SK-N-SH treated with all-trans-retinoic acid at 6 μM for 48 hours (cell line): ENCODE results near the gene CCP110.

Experiments used
- ATAC-seq: fragments of 200-7000 bp; cut with Tn5 transposase; 3 replicates; pipeline ENCODE4 v1.9.1; 2020; ENCODE audit warnings: mild to moderate bottlenecking, moderate library complexity
- CSDC2 ChIP-seq: fragments of 250-450 bp; sonication (Bioruptor Pico); IDR thresholded peaks from 2 replicates; pipeline ENCODE4 v1.5.0; 2020; ENCODE audit warnings: mild to moderate bottlenecking, moderate library complexity
- ESRRG ChIP-seq: fragments of 250-450 bp; sonication (Bioruptor Pico); IDR thresholded peaks from 2 replicates; pipeline ENCODE4 v1.6.1; 2021; ENCODE audit warnings: mild to moderate bottlenecking
- ISL1 ChIP-seq: fragments of 250-450 bp; sonication (Bioruptor Pico); IDR thresholded peaks from 2 replicates; pipeline ENCODE4 v2.1.2; 2022; ENCODE audit warnings: mild to moderate bottlenecking, moderate library complexity
- OSR1 ChIP-seq: fragments of 250-450 bp; sonication (Bioruptor Pico); IDR thresholded peaks from 2 replicates; pipeline ENCODE4 v1.8.0; 2022; ENCODE audit warnings: moderate library complexity, mild to moderate bottlenecking, inconsistent platforms
- PPARA ChIP-seq: fragments of 250-450 bp; sonication (Bioruptor Pico); IDR thresholded peaks from 2 replicates; pipeline ENCODE4 v1.5.0; 2020; ENCODE audit warnings: mild to moderate bottlenecking, borderline replicate concordance
- RARB ChIP-seq: fragments of 250-450 bp; sonication (Bioruptor Pico); IDR thresholded peaks from 2 replicates; pipeline ENCODE4 v1.8.0; 2021; ENCODE audit warnings: mild to moderate bottlenecking, moderate library complexity
- TCF4 ChIP-seq: fragments of 250-450 bp; sonication (Bioruptor Pico); IDR thresholded peaks from 2 replicates; pipeline ENCODE4 v1.8.0; 2021; ENCODE audit warnings: mild to moderate bottlenecking, moderate library complexity, borderline replicate concordance
- TOX ChIP-seq: fragments of 250-450 bp; sonication (Bioruptor Pico); IDR thresholded peaks from 2 replicates; pipeline ENCODE4 v1.8.0; 2021; ENCODE audit warnings: mild to moderate bottlenecking, moderate library complexity, borderline replicate concordance
- ZC3H10 ChIP-seq: fragments of 250-450 bp; sonication (Bioruptor Pico); IDR thresholded peaks from 2 replicates; pipeline ENCODE4 v1.5.1; 2021; ENCODE audit warnings: mild to moderate bottlenecking, moderate library complexity
- ZFP3 ChIP-seq: fragments of 250-450 bp; sonication (Bioruptor Pico); IDR thresholded peaks from 2 replicates; pipeline ENCODE4 v1.5.0; 2020; ENCODE audit warnings: mild to moderate bottlenecking, moderate library complexity
- ZFP30 ChIP-seq: fragments of 450-650 bp; formaldehyde crosslinking; IDR thresholded peaks from 2 replicates; pipeline ENCODE4 v1.5.0; 2022; ENCODE audit warnings: mild to moderate bottlenecking, moderate library complexity
- ZNF565 ChIP-seq: fragments of 450-650 bp; formaldehyde crosslinking; conservative IDR thresholded peaks from 2 replicates; pipeline ENCODE4 v1.5.0; 2020; ENCODE audit warnings: low read depth, mild to moderate bottlenecking, moderate library complexity
- ZNF8 ChIP-seq: fragments of 450-650 bp; formaldehyde crosslinking; IDR thresholded peaks from 2 replicates; pipeline ENCODE4 v1.5.0; 2020; ENCODE audit warnings: mild to moderate bottlenecking, moderate library complexity
- TF ChIP-seq, protein P1 (sequence below): fragments of 250-450 bp; sonication (Bioruptor Pico); IDR thresholded peaks from 2 replicates; pipeline ENCODE4 v1.5.1; 2020; ENCODE audit warnings: low read depth, mild to moderate bottlenecking, moderate library complexity
- TF ChIP-seq, protein P2 (sequence below): fragments of 250-450 bp; sonication (Bioruptor Pico); IDR thresholded peaks from 2 replicates; pipeline ENCODE4 v1.5.0; 2020; ENCODE audit warnings: mild to moderate bottlenecking, moderate library complexity
- TF ChIP-seq, protein P3 (sequence below): fragments of 250-450 bp; sonication (Bioruptor Pico); IDR thresholded peaks from 2 replicates; pipeline ENCODE4 v1.8.0; 2020; ENCODE audit warnings: mild to moderate bottlenecking, moderate library complexity, borderline replicate concordance

CCP110 gene, protein sequence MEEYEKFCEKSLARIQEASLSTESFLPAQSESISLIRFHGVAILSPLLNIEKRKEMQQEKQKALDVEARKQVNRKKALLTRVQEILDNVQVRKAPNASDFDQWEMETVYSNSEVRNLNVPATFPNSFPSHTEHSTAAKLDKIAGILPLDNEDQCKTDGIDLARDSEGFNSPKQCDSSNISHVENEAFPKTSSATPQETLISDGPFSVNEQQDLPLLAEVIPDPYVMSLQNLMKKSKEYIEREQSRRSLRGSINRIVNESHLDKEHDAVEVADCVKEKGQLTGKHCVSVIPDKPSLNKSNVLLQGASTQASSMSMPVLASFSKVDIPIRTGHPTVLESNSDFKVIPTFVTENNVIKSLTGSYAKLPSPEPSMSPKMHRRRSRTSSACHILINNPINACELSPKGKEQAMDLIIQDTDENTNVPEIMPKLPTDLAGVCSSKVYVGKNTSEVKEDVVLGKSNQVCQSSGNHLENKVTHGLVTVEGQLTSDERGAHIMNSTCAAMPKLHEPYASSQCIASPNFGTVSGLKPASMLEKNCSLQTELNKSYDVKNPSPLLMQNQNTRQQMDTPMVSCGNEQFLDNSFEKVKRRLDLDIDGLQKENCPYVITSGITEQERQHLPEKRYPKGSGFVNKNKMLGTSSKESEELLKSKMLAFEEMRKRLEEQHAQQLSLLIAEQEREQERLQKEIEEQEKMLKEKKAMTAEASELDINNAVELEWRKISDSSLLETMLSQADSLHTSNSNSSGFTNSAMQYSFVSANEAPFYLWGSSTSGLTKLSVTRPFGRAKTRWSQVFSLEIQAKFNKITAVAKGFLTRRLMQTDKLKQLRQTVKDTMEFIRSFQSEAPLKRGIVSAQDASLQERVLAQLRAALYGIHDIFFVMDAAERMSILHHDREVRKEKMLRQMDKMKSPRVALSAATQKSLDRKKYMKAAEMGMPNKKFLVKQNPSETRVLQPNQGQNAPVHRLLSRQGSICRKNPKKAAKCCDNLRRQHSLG

DNA sequence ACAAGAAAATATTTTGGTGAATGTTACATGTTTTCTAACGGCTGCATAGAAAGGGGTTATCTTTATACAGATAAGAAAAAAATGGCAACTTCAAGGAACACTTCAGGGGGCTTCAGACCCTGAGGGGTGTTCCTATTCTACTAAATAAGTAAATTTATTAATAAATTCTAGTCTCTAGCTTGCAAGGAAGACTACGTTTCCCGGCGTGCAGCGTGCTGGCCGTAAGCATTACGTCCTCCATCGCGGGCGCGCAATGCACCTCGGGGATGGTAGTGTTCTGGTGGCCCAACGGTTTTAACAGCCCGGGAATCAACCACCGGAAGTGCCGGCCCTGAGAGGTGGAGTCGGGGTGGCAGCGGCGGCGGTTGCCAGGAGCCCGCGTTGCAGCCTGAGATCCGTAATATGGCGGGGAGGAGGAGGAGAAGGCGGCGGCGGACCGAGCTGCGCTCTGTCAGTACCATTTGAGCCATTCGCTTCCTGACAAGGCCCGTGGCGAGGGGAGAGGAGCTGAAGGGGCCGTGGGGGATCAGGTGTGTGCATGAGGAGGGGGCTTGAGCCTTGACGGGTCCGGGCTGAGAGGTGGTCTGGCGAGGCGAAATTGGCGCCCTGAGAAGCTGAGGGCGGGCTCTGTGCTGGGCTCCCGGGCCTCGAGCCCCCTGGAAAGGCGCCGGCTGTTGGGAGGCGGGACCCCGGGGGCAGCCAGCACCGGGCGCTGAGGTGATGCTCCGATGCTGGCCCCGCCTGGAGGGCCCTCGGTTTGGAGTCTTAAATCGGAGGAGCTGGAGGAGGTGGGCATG, at the start of gene CCP110:
CCP110 (plus strand) TSS at position 384 of the 797 bp plus-strand sequence. CDS start 3,940 bp downstream, outside the sequence.
- ATAC-seq, result peak; percentile 85
- TF ChIP-seq ZC3H10, result no peak
- no peak for TF ChIP-seq ZFP30 (CRISPR knock-in tag)
- TF ChIP-seq, protein P1, sequence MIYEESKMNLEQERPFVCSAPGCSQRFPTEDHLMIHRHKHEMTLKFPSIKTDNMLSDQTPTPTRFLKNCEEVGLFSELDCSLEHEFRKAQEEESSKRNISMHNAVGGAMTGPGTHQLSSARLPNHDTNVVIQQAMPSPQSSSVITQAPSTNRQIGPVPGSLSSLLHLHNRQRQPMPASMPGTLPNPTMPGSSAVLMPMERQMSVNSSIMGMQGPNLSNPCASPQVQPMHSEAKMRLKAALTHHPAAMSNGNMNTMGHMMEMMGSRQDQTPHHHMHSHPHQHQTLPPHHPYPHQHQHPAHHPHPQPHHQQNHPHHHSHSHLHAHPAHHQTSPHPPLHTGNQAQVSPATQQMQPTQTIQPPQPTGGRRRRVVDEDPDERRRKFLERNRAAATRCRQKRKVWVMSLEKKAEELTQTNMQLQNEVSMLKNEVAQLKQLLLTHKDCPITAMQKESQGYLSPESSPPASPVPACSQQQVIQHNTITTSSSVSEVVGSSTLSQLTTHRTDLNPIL (CRISPR knock-in tag), result no peak
- no peak for TF ChIP-seq ZNF8
- TF ChIP-seq, protein P2, sequence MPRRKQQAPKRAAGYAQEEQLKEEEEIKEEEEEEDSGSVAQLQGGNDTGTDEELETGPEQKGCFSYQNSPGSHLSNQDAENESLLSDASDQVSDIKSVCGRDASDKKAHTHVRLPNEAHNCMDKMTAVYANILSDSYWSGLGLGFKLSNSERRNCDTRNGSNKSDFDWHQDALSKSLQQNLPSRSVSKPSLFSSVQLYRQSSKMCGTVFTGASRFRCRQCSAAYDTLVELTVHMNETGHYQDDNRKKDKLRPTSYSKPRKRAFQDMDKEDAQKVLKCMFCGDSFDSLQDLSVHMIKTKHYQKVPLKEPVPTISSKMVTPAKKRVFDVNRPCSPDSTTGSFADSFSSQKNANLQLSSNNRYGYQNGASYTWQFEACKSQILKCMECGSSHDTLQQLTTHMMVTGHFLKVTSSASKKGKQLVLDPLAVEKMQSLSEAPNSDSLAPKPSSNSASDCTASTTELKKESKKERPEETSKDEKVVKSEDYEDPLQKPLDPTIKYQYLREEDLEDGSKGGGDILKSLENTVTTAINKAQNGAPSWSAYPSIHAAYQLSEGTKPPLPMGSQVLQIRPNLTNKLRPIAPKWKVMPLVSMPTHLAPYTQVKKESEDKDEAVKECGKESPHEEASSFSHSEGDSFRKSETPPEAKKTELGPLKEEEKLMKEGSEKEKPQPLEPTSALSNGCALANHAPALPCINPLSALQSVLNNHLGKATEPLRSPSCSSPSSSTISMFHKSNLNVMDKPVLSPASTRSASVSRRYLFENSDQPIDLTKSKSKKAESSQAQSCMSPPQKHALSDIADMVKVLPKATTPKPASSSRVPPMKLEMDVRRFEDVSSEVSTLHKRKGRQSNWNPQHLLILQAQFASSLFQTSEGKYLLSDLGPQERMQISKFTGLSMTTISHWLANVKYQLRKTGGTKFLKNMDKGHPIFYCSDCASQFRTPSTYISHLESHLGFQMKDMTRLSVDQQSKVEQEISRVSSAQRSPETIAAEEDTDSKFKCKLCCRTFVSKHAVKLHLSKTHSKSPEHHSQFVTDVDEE (CRISPR knock-in tag), result no peak
- TF ChIP-seq RARB (CRISPR knock-in tag), result no peak
- no peak for TF ChIP-seq CSDC2 (CRISPR knock-in tag)
- TF ChIP-seq, protein P3, sequence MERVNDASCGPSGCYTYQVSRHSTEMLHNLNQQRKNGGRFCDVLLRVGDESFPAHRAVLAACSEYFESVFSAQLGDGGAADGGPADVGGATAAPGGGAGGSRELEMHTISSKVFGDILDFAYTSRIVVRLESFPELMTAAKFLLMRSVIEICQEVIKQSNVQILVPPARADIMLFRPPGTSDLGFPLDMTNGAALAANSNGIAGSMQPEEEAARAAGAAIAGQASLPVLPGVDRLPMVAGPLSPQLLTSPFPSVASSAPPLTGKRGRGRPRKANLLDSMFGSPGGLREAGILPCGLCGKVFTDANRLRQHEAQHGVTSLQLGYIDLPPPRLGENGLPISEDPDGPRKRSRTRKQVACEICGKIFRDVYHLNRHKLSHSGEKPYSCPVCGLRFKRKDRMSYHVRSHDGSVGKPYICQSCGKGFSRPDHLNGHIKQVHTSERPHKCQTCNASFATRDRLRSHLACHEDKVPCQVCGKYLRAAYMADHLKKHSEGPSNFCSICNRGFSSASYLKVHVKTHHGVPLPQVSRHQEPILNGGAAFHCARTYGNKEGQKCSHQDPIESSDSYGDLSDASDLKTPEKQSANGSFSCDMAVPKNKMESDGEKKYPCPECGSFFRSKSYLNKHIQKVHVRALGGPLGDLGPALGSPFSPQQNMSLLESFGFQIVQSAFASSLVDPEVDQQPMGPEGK (CRISPR knock-in tag), result no peak
- no peak for TF ChIP-seq TOX (CRISPR knock-in tag)
- no peak for TF ChIP-seq ESRRG

DNA sequence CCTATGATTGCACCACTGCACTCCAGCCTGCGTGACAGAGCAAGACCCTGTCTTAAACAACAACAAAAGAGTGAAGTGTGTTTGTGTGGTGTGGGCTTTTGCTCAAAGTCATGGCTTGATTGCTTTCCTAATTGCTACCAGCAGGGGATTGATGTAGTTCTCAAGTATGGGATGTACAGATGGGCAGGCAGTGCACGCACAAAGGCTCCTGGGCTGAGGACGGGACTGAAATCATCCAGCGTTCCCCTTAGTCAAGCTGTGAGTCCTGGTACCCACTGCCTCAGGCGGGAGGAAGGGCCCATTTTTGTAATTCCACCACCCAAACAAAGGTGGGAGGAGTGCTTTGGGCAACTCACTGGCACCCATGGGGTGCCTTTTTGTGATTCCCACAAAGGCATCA, 49.1 kb upstream of the CCP110 start:
- TF ChIP-seq TCF4 (CRISPR knock-in tag) (no peak), ISL1 (CRISPR knock-in tag) (no peak), TOX (CRISPR knock-in tag) (no peak), ZFP3 (CRISPR knock-in tag) (no peak), ZC3H10 (no peak), ZNF565 (no peak), PPARA (CRISPR knock-in tag) (no peak), OSR1 (CRISPR knock-in tag) (no peak), ZFP30 (CRISPR knock-in tag) (no peak), RARB (CRISPR knock-in tag) (no peak), ESRRG (no peak)
- TF ChIP-seq, protein P3 (CRISPR knock-in tag), result no peak
- TF ChIP-seq, protein P1 (CRISPR knock-in tag), result no peak
- TF ChIP-seq, protein P2 (CRISPR knock-in tag), result no peak
- ATAC-seq, result no peak
